ENCODE results near the gene IPO5.

DNA sequence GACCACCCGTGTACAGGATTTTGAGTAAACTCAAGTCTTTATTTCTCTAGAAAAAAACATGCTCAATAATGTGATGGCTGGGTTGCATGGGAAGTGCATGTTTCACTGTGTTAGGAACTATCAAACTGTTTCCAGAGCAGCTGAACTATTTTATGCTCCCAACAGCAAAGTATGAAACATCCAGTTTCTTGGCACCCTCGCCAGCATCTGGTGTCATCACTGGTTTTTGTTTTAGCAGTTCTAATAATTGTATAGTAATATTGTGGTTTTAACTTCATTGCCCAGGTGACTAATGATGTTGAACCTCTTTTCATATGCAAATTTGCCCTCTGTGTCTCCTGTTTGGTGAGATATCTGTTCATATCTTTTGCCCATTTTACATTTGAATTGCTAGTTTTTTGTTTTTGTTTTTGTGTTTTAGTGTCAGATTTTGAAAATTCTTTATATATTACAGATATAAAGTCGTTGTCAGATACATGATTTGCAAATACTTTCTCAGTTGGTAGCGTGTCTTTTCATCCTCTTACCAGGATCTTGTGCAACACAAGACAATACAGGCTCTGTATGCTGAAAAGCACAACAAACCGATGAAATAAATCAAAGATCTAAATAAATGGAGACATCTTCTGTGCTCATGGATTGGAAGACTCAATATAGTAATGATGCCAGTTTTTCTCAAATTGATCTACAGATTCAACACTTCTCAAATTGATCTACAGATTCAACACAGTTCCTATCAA is 87.8 kb downstream of the IPO5 start:
- TF ChIP-seq, protein P1, sequence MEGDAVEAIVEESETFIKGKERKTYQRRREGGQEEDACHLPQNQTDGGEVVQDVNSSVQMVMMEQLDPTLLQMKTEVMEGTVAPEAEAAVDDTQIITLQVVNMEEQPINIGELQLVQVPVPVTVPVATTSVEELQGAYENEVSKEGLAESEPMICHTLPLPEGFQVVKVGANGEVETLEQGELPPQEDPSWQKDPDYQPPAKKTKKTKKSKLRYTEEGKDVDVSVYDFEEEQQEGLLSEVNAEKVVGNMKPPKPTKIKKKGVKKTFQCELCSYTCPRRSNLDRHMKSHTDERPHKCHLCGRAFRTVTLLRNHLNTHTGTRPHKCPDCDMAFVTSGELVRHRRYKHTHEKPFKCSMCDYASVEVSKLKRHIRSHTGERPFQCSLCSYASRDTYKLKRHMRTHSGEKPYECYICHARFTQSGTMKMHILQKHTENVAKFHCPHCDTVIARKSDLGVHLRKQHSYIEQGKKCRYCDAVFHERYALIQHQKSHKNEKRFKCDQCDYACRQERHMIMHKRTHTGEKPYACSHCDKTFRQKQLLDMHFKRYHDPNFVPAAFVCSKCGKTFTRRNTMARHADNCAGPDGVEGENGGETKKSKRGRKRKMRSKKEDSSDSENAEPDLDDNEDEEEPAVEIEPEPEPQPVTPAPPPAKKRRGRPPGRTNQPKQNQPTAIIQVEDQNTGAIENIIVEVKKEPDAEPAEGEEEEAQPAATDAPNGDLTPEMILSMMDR (IDR thresholded peaks at IDR 0.05 in 8 of 11, conservative IDR thresholded peaks at IDR 0.05 in 3 of 11): no peak
- TF ChIP-seq POLR2A (IDR thresholded peaks at IDR 0.05) (no peak), POLR2AphosphoS5 (IDR thresholded peaks at IDR 0.05) (no peak)
